ENCODE results near the gene GTPBP10.
"Not testable (repeated sequence)": the region's sequence is repeated elsewhere in the genome, so short reads cannot be mapped to it uniquely, and the experiment has no call there.

GRCh38 chr7:90350032-90350431, 3.5 kb downstream of the GTPBP10 start:
- TF ChIP-seq POLR2A (IDR thresholded peaks at IDR 0.05); CTCF (IDR thresholded peaks at IDR 0.05 in 4 of 5, conservative IDR thresholded peaks at IDR 0.05 in 1 of 5): not testable (repeated sequence)
